HT1080 (cell line): ENCODE data around the gene RETN. TPM values are rescaled to one million over a fixed set of nuclear protein-coding genes. Genes with fewer than 3 reads are reported as not detected.
"Not testable (repeated sequence)": the region's sequence is repeated elsewhere in the genome, so short reads cannot be mapped to it uniquely, and the experiment has no call there.

Source experiments
- DNase-seq: peaks from one replicate; pipeline ENCODE4 v3.0.0-alpha.2; 2015; ENCODE audit warnings: low read depth
- total RNA-seq: library from RNA; depleted of rRNA; stranded (reverse); fragments of >200 nt; shearing (Covaris generic); gene quantifications from 2 replicates; pipeline ENCODE4 v1.2.3, GENCODE V29; 2014

The RETN gene
- total RNA-seq, 1 experiment from 2014 or later = not detected

DNA sequence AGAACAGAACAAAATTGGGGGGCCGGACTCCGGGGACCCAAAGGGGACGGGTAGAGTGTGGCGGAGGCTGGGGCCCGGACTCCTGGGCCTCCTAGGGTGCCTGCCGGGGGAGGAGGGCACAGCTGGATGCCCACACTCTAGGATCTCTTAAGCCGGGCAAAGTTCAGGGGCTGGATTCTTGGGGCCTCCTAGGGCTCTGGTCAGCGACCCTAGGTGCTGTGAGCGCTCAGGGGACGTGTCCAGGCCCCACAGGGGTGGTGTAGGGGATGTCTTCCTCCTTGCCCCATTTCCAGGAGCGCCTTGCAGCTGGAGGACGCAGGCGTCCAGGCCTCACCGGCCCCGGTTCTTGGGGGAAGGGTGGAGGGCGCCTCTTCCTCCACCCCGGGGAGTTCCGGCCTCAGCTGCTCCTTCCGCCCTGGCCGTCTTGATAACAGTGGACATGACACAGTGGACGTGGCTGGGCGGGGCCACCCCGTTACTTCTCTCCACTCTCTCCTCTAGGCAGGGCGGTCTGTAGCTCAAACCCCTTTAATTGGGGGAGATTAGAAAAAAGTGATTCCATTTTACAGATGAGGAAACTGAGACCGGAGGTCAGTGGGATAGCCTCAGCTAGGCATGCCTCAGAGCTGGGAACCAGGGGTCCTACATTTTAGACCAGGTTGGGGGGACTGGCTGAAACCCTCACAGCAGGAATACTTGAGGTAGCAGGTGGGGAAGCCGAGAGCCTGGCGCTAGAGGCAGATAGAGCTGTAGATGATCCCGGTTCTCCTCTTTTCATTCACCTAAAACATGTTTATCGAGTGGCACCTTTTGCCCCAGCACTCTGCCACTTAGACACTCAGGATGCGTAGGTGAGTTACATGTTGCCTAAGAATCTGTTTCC is 31.2 kb upstream of the RETN start:
- no peak for DNase-seq

DNA sequence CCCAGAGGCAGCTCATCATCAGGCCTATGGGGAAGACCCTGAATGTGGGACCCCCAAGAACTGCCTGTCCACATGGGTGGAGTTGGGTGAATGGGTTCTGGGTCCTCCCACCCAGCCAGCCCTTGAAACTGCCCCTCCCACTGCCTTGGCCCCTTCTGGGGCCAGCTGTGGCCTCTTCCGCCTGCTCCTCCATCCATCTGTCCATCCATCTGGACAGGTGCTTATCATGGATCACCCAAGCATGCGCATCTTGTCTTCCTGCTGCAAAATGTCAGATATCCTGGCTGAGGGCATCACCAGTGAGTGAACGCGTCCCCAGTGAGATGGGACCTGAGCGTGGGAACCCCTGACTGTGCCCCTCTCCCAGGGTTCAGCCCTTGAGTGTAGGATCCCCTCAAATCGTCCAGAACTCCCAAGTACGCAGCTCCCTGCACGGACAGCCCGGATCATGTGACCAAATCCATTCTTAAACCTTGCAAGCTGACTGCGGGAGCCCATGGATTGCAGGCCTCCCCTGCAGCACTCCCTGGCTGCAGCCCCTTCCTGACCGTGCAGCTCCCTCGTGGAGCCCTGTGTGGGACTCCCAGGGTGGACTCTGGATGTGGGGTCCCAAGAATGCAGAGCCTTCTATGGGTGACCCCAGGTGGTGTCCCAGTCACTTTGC is 29.9 kb upstream of the RETN start:
- DNase-seq = no peak

DNA sequence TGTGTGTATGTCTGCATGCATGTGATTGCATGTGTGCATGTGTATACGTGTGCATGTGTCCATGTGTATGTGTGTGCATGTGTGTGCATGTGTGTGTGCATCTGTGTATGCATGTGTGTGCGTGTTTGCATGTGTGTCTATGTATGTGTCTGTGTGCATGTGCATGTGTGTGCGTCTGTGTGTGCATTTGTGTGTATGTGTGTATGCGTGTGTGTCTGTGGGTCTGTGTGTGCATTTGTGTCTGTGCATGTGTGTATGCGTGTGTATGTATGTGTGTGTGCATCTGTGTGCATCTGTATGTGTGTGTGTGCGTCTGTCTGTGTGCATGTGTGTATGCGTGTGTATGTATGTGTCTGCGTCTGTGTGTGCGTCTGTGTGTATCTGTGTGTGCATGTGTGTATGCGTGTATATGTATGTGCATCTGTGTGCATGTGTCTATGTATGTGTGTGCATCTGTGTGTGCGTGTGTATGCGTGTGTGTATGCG is 28.9 kb upstream of the RETN start:
- no peak for DNase-seq

- DNase-seq = no peak
These were observed 28.0 kb upstream of the RETN start for GRCh38 chr19:7640803-7641202.

DNA sequence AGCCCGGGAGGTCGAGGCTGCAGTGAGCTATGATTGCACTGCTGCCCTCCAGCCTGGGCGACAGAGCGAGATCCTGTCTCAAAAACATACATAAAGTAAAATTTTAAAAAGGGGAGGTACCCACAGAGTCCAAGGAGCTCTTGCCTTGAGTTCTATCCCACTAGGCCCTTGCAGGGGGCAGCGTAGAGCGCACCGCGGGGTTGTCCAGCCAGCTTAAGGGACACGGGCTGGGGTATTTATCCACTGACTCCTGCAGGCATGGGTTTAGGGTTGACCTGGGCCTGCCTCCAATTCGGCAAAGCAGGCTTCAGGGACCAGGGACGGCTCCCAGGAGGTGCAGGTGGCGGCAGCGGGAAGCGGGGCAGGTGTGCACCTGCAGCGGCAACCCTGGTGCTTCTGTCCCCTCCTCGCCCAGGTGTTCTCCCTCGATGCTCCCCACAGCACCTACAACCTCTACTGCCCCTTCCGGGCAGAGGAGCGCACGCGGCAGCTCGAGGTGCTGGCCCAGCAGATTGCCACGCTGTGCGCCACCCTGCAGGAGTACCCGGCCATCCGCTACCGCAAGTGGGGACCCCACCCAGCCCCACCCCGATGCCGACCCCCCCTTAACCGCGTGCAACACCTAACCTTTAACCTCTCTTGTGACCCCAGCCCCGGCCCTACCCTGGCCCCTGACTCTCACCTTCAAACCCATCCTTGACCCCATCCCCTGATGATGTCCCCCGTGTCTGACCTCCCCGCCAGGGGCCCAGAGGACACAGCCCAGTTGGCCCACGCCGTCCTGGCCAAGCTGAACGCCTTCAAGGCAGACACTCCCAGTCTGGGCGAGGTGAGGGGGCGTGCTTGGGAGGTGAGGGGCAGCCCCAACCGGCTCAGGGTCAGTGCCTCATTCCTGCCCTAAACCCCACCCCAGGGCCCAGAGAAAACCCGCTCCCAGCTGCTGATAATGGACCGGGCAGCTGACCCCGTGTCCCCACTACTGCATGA is 27.3 kb upstream of the RETN start:
- DNase-seq = no peak

- no peak for DNase-seq
These were observed 26.4 kb upstream of the RETN start for GRCh38 chr19:7642295-7643030.

DNA sequence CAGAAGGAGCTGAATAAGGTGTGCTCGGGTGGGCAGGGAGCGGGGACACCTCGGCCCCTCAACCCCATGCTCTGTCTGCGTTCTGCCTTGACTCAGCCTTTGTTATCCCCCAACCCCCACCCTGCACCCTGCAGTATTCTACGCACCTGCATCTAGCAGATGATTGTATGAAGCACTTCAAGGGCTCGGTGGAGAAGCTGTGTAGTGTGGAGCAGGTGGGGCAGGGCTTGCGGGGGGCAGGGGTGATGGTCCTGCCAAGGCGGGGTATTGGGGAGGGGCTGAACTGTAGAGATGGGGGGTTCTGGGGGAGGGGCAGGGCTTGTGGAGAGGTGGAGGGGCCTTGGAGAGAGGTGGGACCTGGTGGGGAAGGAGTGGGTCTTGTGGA is 25.8 kb upstream of the RETN start:
- DNase-seq = no peak

DNA sequence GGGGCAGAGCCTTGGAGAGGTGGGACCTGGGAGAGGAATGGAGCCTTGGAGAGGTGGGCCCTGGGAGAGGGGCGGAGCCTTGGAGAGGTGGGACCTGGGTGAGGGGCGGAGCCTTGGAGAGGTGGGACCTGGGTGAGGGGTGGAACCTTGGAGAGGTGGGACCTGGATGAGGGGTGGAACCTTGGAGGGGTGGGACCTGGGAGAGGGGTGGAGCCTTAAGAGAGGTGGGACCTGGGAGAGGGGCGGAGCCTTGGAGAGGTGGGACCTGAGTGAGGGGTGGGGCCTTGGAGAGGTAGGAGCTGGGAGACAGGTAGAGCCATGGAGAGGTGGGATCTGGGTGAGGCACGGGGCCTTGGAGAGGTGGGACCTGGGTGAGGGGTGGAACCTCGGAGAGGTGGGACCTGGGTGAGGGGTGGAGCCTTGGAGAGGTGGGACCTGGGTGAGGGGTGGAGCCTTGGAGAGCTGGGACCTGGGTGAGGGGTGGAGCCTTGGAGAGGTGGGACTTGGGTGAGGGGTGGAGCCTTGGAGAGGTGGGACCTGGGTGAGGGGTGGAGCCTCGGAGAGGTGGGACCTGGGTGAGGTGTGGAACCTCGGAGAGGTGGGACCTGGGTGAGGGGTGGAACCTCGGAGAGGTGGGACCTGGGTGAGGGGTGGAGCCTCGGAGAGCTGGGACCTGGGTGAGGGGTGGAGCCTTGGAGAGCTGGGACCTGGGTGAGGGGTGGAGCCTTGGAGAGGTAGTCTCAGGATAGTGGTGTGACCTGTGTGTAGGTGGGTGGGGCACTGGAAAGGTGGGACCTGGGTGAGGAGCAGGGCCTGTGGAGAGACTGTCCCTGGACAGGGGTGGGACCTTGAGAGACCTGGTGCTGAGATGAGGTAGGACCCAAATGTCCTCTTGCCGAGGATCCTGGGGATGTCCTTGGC is 25.0 kb upstream of the RETN start:
- DNase-seq = not testable (repeated sequence)

DNA sequence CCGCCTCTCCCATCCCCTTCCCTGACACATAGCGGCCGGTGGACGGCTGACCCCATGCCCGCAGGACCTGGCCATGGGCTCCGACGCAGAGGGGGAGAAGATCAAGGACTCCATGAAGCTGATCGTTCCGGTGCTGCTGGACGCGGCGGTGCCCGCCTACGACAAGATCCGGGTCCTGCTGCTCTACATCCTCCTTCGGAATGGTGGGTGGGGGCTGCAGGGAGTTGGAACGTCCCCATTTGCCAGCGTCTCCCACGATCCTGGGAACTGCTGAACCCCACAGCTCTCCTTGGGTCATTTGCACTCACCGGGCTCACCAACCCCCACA is 24.3 kb upstream of the RETN start:
- no peak for DNase-seq

GRCh38 chr19:7645163-7645562 is 23.7 kb upstream of the RETN start:
- DNase-seq = no peak

GRCh38 chr19:7645656-7646425 is 23.0 kb upstream of the RETN start:
- DNase-seq = no peak

DNA sequence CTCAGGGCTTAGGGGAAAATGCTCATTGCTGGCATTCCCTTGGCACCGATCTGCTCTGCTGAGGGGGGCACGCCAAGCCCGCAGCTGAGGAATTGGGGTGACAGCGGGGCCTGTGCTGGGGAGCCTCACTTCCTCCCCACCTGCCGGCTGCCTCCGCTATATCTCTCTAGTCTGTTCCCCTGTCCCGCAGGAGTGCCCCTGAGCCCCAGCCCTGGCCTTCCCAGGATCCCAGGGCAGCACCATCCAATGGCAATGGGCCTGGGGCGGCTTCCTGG is 22.5 kb upstream of the RETN start:
- DNase-seq = no peak

DNA sequence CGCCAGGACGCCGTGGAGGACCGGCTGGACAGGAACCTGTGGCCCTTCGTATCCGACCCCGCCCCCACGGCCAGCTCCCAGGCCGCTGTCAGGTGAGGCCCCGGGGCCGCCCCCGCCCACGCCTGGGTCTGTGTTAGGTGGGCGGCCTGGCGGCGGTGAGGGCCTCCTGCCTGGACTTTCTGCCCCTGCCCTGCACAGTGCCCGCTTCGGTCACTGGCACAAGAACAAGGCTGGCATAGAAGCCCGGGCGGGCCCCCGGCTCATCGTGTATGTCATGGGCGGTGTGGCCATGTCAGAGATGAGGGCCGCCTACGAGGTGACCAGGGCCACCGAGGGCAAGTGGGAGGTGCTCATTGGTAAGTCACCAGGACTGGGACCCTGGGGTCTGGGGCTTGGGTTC is 21.7 kb upstream of the RETN start:
- no peak for DNase-seq

DNA sequence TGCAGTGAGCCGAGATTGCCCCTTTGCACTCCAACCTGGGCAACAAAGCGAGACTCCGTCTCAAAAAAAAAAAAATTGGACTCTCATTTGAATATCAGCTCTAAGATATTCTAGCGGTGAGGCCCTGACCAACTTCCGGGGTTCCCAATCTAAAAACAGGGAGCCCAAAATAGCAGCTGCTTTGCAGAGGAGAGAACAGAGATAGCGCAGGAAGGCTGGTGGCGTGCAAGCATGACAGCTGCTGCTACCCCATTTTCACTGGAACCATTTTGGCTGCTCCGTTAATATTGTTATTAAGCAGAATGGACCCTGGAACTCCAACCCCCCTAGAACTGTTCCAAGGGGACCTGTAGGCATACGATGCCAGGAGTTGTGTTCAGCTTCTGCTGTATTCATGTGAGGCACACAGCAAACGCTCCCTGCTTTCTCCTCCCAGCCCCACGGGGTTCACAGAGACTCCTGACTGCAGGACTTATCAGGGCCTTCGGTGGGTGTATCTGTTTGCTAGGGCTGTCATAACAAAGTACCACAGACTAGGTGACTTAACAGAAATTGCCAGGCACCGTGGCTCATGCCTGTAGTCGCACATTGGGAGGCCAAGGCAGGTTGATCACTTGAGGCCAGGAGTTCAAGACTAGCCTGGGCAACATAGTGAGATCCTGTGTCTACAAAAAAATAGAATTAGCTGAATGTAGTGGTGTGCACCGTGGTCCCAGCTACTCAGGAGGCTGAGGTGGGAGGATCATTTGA is 20.4 kb upstream of the RETN start:
- DNase-seq = no peak

GRCh38 chr19:7650148-7650547 is 18.7 kb upstream of the RETN start:
- DNase-seq = no peak

- DNase-seq = peak; percentile 57
These were observed 16.7 kb upstream of the RETN start for GRCh38 chr19:7652061-7652641.

DNA sequence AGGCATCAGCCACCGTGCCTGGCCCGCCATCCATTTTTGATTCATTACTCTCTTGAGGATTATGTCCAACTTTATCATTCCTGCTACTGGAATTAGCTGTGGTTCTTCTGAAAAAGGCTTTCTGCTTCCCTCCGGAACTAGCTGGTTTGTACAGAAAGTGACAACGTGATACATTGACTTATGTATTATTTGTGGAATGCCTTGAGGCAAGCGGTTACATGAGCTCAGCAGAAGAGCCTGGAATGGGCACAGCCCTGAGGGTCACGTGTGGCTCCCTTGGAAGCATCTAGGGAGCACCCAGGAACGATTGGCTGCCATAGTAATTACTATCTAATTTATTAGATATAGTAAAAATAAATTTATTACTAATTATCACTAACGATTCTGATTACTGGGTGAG is 14.4 kb upstream of the RETN start:
- no peak for DNase-seq

- no peak for DNase-seq
These were observed 13.3 kb upstream of the RETN start for GRCh38 chr19:7655581-7655980.
